Activated effector memory CD4-positive, alpha-beta T cell treated with Interleukin-2 at 50 U/mL for 16 hours (primary cell): Measurements from ENCODE around the gene PMF1.
"Not testable (repeated sequence)": the region's sequence is repeated elsewhere in the genome, so short reads cannot be mapped to it uniquely, and the experiment has no call there.

Experiments used
- DNase-seq: peaks from one replicate; pipeline ENCODE4 v3.0.0-alpha.2; 2020

Gene PMF1

DNA sequence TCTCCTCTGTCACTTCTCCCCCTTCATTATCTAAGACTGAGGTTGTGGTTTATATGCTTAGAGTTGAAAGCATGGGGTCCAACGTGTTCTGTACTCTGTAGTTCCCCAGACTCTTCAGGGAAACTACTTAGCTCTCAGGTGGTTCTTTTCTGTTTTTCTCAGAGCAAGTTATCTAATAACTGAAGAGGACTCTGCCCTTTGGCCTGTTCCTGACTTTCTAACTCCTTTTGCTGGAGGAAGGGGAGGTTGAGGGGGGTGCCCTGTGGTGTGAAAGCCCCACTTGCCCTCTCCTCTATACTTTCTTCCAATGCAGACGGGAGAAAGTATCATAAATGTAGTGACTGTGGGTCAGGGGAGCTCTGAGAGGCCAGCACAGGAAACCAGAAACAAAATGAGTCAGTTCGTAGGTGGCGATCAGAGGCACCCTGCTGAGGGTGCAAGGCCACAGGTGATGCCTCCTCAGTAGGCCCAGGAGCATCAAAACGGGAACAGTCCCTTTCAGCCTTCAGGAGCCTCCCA, 13.9 kb upstream of the PMF1 start:
- DNase-seq = no peak

DNA sequence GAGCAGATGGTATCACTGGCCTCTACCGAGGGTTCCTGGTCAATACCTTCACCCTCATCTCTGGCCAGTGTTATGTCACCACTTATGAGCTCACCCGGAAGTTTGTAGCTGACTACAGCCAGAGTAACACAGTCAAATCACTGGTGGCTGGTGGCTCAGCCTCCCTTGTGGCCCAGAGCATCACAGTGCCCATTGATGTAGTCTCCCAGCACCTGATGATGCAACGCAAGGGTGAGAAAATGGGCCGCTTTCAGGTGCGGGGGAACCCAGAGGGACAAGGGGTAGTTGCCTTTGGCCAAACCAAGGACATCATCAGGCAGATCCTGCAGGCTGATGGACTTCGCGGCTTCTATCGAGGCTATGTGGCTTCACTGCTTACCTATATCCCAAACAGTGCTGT, 12.8 kb upstream of the PMF1 start:
- no peak for DNase-seq

DNA sequence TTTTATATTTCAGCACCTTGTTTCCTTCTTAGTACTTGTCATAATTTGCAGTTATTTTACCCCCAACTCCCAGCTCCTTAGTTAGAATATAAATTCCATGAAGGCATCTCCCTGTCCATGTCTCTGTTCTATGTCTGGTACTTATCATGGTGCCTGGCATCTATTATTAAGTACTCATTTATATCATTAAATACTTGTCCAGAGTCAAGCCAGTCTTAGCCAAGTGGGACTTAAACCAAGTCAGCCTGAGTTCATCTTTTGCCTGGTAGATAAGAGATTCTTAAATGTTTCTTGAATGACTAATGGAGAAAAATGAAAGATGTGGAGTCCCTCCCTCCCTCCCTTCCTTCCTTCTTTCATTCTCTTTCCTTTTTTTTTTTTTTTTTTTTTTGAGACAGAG, 9.5 kb upstream of the PMF1 start:
- no peak for DNase-seq

DNA sequence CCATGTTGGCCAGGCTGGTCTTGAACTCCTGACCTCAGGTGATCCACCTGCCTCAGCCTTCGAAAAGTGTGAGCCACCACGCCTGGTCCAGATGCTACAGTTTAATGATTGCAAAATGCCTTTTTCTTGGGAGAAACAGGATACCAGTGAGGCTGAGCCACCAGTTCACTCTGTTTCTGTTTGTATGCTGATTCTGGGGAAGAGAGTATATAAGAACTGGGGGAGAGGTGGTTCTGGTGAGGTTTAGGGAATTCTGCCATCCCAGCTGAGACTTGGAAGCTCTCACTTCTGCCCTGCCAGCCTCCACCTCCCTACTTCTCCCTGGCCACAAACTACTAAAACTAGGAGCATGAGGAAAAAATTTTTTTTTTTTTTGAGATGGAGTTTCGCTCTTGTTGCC, 8.1 kb upstream of the PMF1 start:
- DNase-seq = no peak

DNA sequence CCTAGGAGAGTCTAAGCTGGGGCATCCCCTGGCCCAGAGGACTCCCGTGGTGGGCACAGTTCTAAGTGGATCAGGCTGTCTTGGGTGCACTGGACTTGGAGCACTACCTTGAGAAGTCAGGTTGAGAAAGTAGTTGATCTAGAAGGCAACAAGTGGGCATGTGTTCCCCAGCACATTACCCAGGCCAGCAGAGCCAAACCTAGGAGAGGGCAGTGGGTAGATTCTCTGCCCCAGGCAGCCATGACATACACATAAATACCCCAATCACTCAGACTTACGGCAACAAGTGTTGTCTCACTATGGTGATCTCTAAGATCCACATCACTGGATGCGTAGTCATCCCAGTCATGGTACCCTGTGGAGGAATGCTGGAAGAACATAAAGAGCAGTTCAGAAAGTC, 1.6 kb upstream of the PMF1 start:
- DNase-seq = no peak

DNA sequence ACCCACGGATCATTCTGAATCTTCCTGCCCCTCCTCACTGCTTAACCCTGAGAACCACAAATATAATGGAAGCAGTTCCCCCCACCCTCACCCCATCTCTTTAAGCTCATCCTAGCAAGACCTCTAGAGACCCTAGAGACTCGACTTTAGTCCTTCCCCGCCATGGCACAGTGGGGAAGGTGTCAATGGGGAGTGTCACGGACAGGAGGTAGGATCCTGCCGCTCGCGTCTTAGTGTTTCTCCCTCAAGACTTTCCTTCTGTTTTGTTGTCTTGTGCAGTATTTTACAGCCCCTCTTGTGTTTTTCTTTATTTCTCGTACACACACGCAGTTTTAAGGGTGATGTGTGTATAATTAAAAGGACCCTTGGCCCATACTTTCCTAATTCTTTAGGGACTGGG, 677 bp upstream of the PMF1 start:
- no peak for DNase-seq

DNA sequence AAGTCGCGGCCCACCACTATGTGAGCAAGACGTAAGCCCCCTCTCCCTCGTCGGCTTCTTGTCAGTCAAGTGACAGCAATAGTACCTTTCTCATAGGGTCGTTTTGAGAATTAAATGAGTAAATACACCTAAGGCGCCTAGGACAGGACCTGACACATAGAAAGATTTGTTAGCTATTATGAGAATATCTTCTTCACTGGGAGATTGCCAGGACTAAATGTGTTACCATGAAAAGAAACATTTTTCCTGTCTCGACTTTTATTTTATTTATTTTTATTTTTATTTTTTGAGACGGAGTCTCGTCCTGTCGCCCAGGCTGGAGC, 798 bp downstream of the PMF1 start:
- DNase-seq = no peak

DNA sequence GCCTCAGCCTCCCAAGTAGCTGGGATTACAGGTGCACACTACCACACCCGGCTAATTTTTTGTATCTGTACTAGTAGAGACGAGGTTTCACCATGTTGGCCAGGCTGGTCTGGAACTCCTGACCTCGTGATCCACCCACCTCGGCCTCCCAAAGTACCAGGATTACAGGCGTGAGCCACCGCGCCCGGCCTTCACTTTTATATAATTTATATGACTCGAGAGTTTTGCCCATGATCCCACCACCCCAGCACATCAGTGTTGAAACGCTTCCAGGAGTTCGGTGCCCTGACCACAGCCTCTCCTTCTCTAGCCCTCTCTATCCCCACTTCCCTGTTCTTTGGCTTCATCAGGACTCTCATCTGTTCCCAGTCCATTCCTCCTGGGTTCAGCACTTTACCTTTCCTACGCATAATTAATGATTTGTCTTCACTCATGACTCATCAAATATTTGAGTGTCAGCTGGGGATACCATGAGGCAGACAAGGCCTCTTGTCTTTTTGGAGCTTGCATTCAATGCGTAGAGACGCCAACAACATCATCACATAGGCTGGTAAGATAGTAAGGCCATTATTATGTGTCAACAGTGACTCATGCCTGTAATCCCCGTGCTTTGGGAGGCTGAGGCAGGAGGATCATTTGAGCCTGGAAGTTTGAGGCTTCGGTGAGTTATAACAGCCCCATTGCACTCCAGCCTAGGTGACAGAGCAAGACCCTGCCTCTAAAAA, 1.4 kb downstream of the PMF1 start:
- DNase-seq = no peak

DNA sequence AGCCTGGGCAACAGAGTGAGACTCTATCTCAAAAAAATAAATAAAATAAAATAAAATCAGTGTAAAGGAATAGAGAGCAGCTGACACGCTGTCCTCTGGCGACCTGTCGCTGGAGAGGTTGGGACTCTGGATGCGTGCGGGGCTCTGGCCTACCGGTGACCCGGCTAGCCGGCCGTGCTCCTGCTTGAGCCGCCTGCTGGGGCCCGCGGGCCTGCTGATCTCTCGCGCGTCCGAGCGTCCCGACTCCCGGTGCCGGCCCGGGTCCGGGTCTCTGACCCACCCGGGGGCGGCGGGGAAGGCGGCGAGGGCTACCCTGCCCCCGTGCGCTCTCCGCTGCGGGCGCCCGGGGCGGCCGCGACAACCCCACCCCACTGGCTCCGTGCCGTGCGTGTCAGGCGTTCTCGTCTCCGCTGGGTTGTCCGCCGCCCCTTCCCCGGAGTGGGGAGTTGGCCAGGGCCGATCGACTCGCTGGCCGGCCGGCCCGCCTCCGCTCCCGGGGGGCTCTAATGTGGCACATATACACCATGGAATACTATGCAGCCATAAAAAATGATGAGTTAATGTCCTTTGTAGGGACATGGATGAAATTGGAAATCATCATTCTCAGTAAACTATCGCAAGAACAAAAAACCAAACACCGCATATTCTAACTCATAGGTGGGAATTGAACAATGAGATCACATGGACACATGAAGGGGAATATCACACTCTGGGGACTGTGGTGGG, 3.7 kb downstream of the PMF1 start:
- not testable (repeated sequence) for DNase-seq

DNA sequence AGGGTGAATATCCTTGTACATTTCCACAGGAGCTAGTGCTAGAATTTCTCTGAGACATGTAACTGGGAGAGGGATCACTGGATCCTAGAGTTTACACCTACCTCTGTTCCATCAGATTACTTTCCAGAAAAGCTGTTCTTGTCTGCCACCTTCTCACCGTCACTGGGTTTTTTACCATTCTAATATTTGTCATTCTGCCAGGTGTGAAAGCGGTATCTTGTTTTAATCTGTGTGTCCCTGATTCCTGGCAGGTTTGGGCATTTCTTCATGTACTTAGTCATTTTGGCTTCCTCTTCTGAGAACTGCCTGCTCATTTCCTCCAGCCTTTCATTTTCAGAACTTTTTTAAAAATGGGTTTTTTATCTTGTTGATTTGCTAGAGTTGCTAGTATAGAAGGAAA, 5.1 kb downstream of the PMF1 start:
- no peak for DNase-seq

DNA sequence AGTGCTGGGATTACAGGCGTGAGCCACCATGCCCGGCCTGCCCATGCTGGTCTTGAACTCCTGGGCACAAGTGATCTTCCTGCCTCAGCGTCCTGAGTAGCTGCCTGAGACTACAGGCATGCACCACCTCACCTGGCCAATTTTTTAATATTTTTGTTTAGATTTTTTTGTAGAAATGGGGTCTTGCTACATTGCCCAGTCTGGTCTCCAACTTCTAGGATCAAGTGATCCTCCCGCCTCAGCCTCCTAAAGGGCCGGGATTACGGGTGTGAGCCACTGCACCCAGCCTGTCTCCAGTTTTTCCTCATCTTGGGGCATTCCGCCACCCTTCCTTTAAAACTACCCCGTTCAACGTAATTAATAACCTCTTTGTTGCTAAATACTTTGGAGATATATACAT, 7.4 kb downstream of the PMF1 start:
- no peak for DNase-seq

DNA sequence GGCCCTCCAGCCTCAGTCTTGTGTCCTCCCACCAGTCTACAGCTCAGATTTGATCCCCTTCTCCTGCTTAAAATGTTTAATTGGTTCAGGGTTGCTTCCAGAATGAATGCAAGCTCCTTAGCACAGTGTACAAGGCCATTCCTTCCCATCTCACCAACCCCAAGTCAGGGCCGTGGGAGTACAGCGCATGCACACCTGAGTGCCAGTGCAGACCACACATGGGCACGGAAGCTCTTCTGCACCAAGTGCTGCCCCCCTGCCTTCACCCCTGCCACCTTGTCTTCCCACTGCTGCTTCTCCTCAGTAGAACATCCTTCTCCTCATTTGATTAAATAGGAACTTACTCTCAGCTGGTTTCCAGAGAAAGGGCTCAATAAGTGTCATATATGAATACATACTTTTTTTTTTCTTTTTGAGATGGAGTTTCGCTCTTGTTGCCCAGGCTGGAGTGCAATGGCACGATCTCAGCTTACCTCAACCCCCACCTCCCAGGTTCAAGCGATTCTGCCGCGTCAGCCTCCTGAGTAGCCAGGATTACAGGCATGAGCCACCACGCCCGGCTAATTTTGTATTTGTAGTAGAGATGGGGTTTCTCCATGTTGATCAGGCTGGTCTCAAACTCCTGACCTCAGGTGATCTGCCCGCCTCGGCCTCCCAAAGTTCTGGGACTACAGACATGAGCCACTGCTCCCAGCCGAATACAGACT, 9.3 kb downstream of the PMF1 start:
- DNase-seq = no peak

DNA sequence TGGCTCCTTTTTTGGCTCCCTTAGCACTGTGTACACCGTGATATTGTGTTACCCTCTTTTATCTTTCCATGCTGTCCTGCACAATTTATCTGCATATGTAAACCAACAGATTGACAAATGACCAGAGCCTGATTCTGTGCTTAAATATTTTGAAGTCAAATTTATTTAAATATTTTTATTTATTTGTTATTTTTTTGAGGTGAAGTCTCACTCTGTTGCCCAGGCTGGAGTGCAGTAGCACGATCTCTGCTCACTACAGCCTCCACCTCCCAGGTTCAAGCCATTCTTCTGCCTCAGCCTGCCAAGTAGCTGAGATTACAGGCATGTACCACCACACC, 12.8 kb downstream of the PMF1 start:
- DNase-seq = no peak

DNA sequence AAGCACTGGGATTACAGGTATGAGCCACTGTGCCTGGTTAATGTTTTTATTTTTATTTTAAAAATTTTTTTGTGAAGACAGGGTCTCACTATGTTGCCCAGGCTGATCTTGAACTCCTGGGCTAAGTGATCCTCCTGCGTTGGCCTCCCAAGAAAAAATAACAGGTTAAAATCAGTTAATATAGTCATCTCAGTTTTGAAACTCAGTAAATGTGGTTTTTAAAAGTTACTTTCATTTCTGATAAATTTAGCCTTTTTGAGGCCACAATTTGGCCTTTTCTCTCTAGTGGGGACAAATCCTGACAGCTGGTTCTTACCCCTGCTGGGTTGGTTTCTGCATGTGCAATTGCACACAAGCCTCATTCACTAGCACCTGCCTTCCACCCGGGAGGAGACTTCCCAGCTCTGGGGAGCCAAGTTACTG, 13.3 kb downstream of the PMF1 start:
- no peak for DNase-seq

DNA sequence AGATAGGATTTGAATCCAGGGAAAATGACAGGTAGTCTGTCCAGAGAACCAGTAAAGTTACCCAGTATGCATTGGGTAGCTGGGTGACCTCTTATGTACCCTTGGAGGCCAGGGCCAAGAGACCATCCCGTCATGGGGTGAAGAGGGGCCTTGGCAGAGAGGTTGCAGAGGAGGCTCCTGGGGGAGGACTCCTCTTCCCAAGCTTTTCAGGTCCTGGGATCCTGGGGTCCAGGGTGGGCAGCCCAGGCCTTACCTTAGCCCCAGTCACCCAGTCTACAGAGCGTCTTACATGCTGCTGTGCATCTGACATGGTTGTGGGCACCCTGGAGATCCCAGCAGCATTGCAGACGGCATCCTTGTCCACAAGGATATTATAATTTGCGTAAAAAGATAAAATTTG, 14.0 kb downstream of the PMF1 start:
- no peak for DNase-seq

DNA sequence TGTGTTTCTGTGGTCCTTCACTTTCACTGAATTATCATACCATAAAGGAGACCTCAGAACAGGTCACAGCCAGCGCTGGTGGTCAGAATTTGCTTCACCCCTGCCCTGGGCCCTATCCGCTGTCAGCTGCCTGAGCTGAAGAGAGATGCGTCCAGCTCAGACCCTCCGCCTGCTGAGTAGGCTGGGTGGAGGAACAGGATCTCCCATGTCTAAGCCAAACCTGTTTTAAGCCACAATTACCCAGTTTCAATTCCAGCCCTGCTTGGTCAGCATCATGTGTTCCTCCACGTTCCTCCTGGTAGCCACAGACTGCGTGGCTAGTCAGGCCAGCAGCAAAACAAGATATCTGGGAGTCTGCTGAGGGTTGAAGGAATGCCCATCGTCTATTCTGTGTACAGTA, 15.7 kb downstream of the PMF1 start:
- DNase-seq = no peak

DNA sequence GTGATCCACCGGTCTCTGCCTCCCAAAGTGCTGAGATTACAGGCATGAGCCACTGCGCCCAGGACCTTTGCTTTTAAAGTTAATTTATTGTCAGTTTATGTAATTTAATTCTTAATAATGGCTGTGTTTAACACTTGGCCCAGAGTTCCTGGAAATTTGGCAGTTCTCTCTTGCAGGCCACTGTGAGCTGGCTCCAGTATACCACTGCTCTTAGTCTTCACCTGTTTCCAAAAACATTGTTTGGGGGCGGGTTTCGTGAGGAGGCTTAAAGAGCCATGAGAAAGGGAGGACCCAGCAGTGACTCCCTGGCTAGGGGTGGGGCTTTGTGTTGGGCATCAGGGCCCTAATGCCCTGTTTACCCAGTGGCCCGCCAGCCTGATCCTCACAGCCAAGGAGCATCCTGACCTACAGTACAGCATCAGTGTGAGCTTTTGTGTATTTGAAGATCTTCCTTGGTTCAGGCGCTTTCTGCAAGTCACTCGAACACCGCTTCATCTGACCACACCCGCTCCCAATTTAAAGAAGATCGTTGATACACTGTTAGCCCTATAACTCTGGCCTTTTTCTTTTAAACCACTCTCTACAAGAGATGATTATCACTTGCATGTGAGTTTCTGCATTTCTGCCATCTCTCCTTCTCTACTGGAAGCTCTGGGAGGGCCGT, 17.1 kb downstream of the PMF1 start:
- no peak for DNase-seq

DNA sequence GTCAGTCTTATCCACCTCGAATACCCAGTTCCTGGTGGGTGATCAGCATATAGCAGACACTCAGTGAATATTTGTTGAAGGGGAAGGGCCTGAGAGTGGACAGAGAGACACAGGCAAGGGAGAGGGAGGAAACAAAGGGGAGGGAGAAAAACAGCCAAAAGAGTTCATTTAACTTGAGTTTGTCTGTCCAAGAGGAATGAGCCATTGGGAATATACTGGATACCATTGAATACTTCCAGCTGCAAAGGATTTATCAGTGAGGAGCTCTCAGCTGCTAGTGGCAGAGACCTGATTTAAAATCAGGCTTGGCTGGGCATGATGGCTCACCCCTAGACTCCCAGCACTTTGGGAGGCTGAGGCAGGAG, 17.6 kb downstream of the PMF1 start:
- no peak for DNase-seq

DNA sequence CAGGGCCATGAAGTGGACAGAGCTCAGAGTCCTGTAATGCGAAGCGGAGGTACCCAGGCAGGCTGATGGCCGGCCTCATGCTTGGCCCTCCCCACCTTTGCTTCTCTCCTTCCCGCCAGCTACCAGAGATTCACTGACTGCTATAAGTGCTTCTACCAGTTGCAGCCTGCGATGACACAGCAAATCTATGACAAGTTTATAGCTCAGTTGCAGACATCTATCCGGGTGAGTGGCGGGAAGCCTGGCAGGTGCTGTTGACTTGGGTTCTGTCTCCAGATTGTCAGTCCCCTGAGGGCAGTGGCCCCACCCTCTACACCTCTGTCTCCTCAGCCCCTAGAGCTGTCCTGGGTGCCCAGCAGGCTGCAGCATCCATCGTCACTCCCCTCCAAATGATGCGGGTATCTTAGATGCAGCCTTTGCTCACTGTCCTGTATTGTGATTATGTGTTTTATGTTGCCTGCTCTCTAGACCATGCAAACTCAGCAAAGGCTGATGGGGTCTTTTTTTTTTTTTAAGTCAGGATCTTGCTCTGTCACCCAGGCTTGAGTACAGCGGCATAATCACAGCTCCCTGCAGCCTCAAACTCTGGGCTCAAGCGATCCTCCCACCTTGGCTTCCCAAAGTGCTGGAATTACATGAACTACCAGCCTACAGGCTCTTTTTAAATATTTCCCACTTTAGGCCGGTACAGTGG, 19.5 kb downstream of the PMF1 start:
- DNase-seq = no peak

DNA sequence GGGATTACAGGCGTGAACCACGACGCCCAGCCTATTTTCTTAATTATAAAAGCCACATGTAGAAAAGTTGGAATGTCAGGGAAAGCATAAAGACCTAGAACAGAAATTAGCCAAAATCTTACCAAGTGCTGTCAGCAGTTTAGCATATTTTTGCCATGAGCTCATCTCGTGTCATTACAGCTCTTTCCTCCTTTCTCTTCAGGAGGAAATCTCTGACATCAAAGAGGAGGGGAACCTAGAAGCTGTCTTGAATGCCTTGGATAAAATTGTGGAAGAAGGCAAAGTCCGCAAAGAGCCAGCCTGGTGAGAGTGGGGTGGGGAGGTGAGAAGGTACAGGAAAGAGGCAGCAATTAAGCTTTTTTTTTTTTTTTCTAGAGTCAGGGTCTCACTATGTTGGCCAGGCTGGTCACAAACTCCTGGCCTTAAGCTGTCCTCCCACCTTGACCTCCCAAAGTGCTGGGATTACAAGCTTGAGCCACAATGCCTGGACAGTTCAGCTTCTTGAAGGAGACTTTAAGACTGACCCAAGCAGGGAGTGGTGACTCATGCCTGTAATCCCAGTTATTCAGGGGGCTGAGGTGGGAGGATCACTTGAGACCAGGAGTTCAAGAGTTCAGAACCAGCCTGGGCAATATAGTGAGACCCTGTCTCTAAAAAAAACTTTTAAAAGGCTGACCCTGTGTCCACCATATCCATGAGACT, 20.8 kb downstream of the PMF1 start:
- DNase-seq = no peak

DNA sequence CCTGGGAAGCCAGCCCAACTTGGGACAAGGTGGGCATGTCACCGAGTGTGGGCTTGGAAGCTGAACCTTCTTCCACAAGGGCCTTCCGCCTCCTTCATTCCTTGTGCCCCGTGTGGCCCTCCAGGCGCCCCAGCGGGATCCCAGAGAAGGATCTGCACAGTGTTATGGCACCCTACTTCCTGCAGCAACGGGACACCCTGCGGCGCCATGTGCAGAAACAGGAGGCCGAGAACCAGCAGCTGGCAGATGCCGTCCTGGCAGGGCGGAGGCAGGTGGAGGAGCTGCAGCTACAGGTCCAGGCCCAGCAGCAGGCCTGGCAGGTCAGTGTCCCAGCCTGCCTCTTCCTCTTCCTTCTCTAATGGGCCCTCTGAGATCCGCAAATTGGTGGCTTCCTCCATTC, 23.4 kb downstream of the PMF1 start:
- DNase-seq = no peak

DNA sequence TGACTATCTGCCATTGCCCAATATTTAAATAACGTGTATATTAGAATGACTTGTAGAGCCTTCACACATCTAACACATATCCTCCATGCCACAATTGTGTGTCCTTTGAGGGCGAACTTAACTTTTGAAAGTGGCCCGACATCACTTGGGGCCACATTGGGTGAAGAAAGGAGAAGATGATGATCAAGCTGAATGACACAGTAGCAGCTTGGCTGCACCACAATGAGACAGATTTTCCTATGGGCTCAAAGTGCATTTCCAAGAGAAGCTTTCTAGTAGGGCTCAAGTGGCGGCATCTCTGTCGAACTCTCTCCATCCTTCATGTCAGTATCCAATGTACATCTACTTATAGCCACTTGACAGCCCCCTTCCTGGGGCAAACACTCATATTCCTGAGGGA, 25.4 kb downstream of the PMF1 start:
- DNase-seq = no peak
